H1 (cell line): Measurements from ENCODE around the gene RNF151. TPM values are rescaled to one million over a fixed set of nuclear protein-coding genes. Genes with fewer than 3 reads are reported as not detected.

ENCODE experiments used
- FOSL1 ChIP-seq: IDR thresholded peaks from 2 replicates; pipeline ENCODE4 v1.6.1; 2011; ENCODE audit warnings: mild to moderate bottlenecking, low read depth, low read length, moderate library complexity; ENCODE audit not compliant: insufficient read depth
- HDAC2 ChIP-seq, 2 experiments: fragments of 300-600 bp in 1 of 2; sonication (generic) in 1 of 2; IDR thresholded peaks; 2 replicates each; pipeline ENCODE4 v1.6.1; 2011 to 2012; ENCODE audit warnings: low read depth in 2 of 2, low read length in 2 of 2, mild to moderate bottlenecking in 2 of 2, moderate library complexity in 2 of 2, borderline replicate concordance in 1 of 2, inconsistent platforms in 1 of 2
- KDM4A ChIP-seq: IDR thresholded peaks from one replicate; pipeline ENCODE4 v1.7.1; 2012; ENCODE audit warnings: low read depth, mild to moderate bottlenecking, moderate library complexity, low read length, inconsistent platforms; ENCODE audit not compliant: severe bottlenecking
- NANOG ChIP-seq: IDR thresholded peaks from 2 replicates; pipeline ENCODE4 v1.6.1; 2011; ENCODE audit warnings: low read length, low read depth, mild to moderate bottlenecking, inconsistent platforms; ENCODE audit not compliant: insufficient read depth, poor library complexity, severe bottlenecking
- RAD21 ChIP-seq, 2 experiments: IDR thresholded peaks in 1 of 2; conservative IDR thresholded peaks in 1 of 2; 2 replicates each; pipeline ENCODE4 v1.6.1; 2011; ENCODE audit warnings: low read depth in 2 of 2, low read length in 2 of 2, improper control_type of control experiment in 1 of 2, inconsistent platforms in 1 of 2, mild to moderate bottlenecking in 1 of 2, moderate library complexity in 1 of 2
- SAP30 ChIP-seq: fragments of 300-600 bp; sonication (generic); IDR thresholded peaks from 2 replicates; pipeline ENCODE4 v1.7.1; 2012; ENCODE audit warnings: low read length, moderate library complexity, mild to moderate bottlenecking, inconsistent platforms; ENCODE audit not compliant: insufficient read depth, insufficient replicate concordance
- polyA plus RNA-seq, 7 experiments: library from polyadenylated mRNA; depleted of rRNA in 3 of 7; stranded (reverse) in 5 of 7; unstranded in 2 of 7; fragments of >200 nt in 5 of 7; fragments of 200-250 nt in 2 of 7; gene quantifications; 1 replicate in 5 of 7; 2 replicates in 1 of 7; 4 replicates in 1 of 7; pipeline versions ENCODE4 v1.2.1 to v1.2.3, GENCODE V29; 2011 to 2013; ENCODE audit warnings: missing spikeins in 2 of 7, mixed read lengths in 2 of 7
- total RNA-seq: library from RNA; stranded (reverse); fragmentation: NEBNext Ultra II Directional; extraction: Animal tissue kit (Norgen Biotek cat#: 25700); gene quantifications from 2 replicates; pipeline ENCODE4 v1.2.1, GENCODE V29; 2021

RNF151 gene
- total and polyA plus RNA-seq, 2 of the 8 experiments (the other 6 are each of a cell fraction or from before 2014, with no cell fraction given) = not detected

DNA sequence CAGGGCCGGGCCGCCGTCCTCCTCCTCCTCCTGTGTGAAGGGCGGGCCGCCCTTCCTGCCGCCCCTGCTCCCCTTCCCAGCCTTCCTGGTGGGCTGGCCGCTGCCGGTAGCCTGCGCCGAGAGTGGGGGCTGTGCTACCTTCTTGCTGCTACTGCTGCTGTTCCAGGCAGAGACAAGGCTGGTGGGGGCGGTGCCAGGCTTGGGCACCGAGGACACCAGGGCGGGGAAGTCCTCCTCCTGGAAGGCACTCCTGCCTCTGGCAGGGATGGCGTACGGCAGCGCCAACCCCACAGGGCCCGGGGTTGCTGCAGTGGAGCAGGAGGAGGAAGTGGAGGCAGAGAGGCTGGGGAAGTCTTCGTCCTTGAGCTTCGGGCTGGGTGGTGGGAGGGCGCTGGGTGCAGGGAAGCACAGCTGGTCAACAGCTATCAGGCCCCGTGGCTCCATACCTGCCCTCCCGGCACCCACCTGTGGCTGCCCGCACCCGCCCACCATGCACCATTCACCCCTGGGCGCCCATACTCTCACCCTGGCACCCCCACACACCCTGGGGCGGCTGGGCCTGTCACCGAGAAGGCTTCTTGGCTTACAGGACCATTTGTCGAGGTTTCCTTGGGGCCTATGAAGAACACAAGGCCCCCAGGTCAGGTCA, 33.3 kb downstream of the RNF151 start (continued):
- TF ChIP-seq KDM4A (no peak), NANOG (no peak), RAD21 (IDR thresholded peaks at IDR 0.05 in 1 of 2, conservative IDR thresholded peaks at IDR 0.05 in 1 of 2; ENCODE audit: low read depth in 2 of 2, low read length in 2 of 2) (no peak), SAP30 (no peak), FOSL1 (no peak), HDAC2 (IDR thresholded peaks at IDR 0.05; ENCODE audit: borderline replicate concordance in 1 of 2, low read depth in 2 of 2, low read length in 2 of 2) (no peak)
